Testis (tissue), 3 donors: ENCODE results near the gene TBL1XR1. TPM values are rescaled to one million over a fixed set of nuclear protein-coding genes. Genes with fewer than 3 reads are reported as not detected.

ENCODE experiments used
- DNase-seq: peaks from one replicate; pipeline ENCODE4 v3.0.0-alpha.2; 2019
- H3K27ac ChIP-seq, 2 donors: fragments of 200-600 bp; sonication (generic); one replicate each; pipeline ENCODE4 v1.5.1; 2019
- H3K27me3 ChIP-seq: fragments of 200-600 bp; sonication (generic); one replicate; pipeline ENCODE4 v1.5.1; 2019
- H3K36me3 ChIP-seq: fragments of 200-600 bp; sonication (generic); one replicate; pipeline ENCODE4 v1.5.1; 2017; ENCODE audit warnings: low read depth; ENCODE audit errors: missing control alignments
- H3K4me1 ChIP-seq: fragments of 200-600 bp; sonication (generic); one replicate; pipeline ENCODE4 v1.5.1; 2019
- H3K4me3 ChIP-seq, 2 donors: fragments of 200-600 bp; sonication (generic); one replicate each; pipeline ENCODE4 v1.5.1; 2017 to 2019
- H3K9me3 ChIP-seq: fragments of 200-600 bp; sonication (generic); one replicate; pipeline ENCODE4 v1.5.1; 2017
- POLR2A ChIP-seq: fragments of 450-650 bp; IDR thresholded peaks from one replicate; pipeline ENCODE4 v1.6.1; 2017; ENCODE audit warnings: antibody characterized with exemption, mild to moderate bottlenecking, moderate library complexity
- WGBS, 2 donors: methylation state at CpG; one replicate each; pipeline ENCODE4 v1.1.5; 2018; 5-methylcytosine and 5-hydroxymethylcytosine counted together
- intact Hi-C: fragments of 100-400 bp; cut with DNase I; formaldehyde crosslinking; loops from one replicate; pipeline ENCODE4 v1.15.1; 2023; ENCODE audit warnings: low total_unique reads
- polyA plus RNA-seq: library from polyadenylated mRNA; stranded (reverse); fragments of 350-450 nt; fragmentation: Illumina TruSeq; extraction: RNeasy Lipid Tissue Mini Kit (QIAGEN cat#74804); gene quantifications from one replicate; pipeline ENCODE4 v1.2.3, GENCODE V29; 2014; ENCODE audit warnings: low read depth, low replicate concordance; ENCODE audit not compliant: insufficient read depth
- total RNA-seq, 2 donors: library from RNA; depleted of rRNA; stranded (reverse); fragments of >200 nt; gene quantifications; one replicate each; pipeline ENCODE4 v1.2.3, GENCODE V29; 2016
- TF ChIP-seq, protein P1 (sequence below), 3 experiments: fragments of 450-650 bp in 2 of 3; fragments of 200-600 bp in 1 of 3; sonication (generic) in 1 of 3; IDR thresholded peaks; one replicate each; pipeline ENCODE4 v1.5.1; 2016 to 2019; ENCODE audit warnings: antibody characterized with exemption in 3 of 3, mild to moderate bottlenecking in 2 of 3, moderate library complexity in 1 of 3

TBL1XR1 gene
- total and polyA plus RNA-seq, 3 donors from 2014 or later, result 44.2 to 67.6 (median 59.8) TPM

DNA sequence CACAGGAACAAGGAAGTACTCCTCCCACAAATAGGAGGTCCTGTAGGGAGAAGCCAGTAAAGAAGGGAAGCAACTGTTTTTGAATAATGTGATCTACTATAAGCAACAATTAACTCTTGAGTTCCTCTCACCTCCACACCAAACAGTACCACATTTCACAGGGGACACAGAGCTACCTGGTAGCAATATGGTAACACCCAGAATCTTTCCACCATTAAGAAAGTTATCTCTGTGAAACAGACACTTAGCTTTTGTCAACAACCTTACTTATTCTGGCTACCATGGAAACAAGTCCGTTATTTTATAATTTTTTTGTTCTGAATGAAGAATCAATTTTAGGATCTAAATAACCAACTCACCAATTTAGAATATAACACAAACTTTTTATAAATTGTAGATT, 49.5 kb downstream of the TBL1XR1 start:
- TF ChIP-seq POLR2A, result no peak
- TF ChIP-seq, protein P1, sequence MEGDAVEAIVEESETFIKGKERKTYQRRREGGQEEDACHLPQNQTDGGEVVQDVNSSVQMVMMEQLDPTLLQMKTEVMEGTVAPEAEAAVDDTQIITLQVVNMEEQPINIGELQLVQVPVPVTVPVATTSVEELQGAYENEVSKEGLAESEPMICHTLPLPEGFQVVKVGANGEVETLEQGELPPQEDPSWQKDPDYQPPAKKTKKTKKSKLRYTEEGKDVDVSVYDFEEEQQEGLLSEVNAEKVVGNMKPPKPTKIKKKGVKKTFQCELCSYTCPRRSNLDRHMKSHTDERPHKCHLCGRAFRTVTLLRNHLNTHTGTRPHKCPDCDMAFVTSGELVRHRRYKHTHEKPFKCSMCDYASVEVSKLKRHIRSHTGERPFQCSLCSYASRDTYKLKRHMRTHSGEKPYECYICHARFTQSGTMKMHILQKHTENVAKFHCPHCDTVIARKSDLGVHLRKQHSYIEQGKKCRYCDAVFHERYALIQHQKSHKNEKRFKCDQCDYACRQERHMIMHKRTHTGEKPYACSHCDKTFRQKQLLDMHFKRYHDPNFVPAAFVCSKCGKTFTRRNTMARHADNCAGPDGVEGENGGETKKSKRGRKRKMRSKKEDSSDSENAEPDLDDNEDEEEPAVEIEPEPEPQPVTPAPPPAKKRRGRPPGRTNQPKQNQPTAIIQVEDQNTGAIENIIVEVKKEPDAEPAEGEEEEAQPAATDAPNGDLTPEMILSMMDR (IDR thresholded peaks at IDR 0.05), result no peak
- H3K4me3 ChIP-seq, result no peak overlapping the region
- no peak overlapping the region for H3K27ac ChIP-seq
- H3K36me3 ChIP-seq, result no peaks in the 10 kb centered on the region
- H3K27me3 ChIP-seq, result no peaks in the 10 kb centered on the region
- no peak for DNase-seq
- H3K9me3 ChIP-seq, result no peaks in the 10 kb centered on the region
- 94 to 98% methylated on average over 1 of the region's 1 CpG for WGBS, 2 donors
- no peaks in the 10 kb centered on the region for H3K4me1 ChIP-seq
- intact Hi-C loops, result no loop called here

DNA sequence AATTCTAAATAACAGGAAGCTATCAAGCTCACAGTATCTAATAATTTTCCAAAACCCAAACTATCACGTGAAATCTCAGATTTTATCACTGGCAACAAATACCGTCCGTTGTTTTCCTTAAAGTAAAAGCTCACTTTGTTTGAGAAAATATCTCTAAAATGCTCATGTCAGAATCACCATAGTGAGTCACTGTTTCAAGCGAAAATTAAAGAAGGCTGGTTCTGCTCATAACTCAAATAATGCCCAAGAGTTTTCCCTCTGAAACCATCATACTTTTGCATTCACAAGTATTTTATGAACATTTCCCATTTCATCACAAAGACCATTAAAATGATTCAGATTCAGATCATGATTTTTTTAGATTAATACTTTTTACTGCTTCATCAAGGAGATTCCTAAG, 50.6 kb downstream of the TBL1XR1 start:
- WGBS, 2 donors, result 58 to 76% methylated on average over 4 of the region's 4 CpGs
- H3K9me3 ChIP-seq, result no peaks in the 10 kb centered on the region
- no peaks in the 10 kb centered on the region for H3K27me3 ChIP-seq
- intact Hi-C loops, result no loop called here
- no peak for DNase-seq
- no peak overlapping the region for H3K27ac ChIP-seq
- H3K4me1 ChIP-seq, result no peaks in the 10 kb centered on the region
- no peak overlapping the region for H3K4me3 ChIP-seq
- TF ChIP-seq POLR2A, result no peak
- TF ChIP-seq, protein P1 (IDR thresholded peaks at IDR 0.05), result no peak
- H3K36me3 ChIP-seq, result no peaks in the 10 kb centered on the region

DNA sequence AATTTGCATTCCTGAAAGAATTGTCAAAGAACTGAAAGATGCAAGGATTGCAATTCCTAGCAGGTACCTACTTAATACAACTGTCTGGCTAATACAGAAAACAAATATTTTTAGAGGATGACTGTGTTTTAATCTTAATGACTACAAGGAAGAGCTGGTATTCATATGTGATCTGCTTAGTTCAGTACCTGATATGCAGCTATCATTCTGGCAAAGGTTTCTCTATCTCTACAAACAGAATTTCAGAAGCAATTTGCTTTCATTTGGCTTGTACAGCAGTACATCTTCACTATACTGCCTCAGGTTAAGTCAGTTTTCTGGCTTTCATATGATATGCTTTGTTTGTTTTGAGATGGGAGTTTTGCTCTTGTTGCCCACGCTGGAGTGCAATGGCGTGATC, 51.3 kb downstream of the TBL1XR1 start:
- TF ChIP-seq POLR2A, result no peak
- TF ChIP-seq, protein P1 (IDR thresholded peaks at IDR 0.05), result no peak
- 91 to 93% methylated on average over 2 of the region's 2 CpGs for WGBS, 2 donors
- intact Hi-C loops, result no loop called here
- no peaks in the 10 kb centered on the region for H3K36me3 ChIP-seq
- H3K9me3 ChIP-seq, result no peaks in the 10 kb centered on the region
- no peaks in the 10 kb centered on the region for H3K4me1 ChIP-seq
- H3K27ac ChIP-seq, result no peak overlapping the region
- H3K27me3 ChIP-seq, result no peaks in the 10 kb centered on the region
- H3K4me3 ChIP-seq, result no peak overlapping the region
- DNase-seq, result no peak

DNA sequence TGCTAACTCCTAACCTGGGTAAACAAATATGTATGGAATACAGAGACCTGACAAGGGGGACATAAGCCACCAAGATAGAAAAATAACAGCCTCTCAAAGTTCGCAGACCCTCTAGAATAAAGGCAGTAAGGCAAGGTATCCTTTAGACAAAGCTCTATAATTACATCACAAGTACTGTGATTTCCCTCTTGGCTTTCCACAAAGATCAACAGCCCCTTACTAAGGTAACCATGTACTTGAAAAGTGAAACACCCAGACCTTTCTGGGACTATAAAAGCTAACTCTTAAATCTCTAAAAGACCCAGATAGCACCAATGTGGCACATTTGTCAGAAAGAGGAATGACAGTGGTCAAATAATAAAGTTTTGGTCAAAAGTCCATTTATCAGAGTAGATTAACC, 51.9 kb downstream of the TBL1XR1 start:
- Histone ChIP-seq H3K9me3 (no peaks in the 10 kb centered on the region), H3K36me3 (no peaks in the 10 kb centered on the region), H3K27ac (no peak overlapping the region), H3K4me3 (no peak overlapping the region), H3K27me3 (no peaks in the 10 kb centered on the region), H3K4me1 (no peaks in the 10 kb centered on the region)
- 79 to 97% methylated on average over 1 of the region's 1 CpG for WGBS, 2 donors
- intact Hi-C loops, result no loop called here
- no peak for TF ChIP-seq POLR2A
- TF ChIP-seq, protein P1 (IDR thresholded peaks at IDR 0.05), result no peak
- no peak for DNase-seq

DNA sequence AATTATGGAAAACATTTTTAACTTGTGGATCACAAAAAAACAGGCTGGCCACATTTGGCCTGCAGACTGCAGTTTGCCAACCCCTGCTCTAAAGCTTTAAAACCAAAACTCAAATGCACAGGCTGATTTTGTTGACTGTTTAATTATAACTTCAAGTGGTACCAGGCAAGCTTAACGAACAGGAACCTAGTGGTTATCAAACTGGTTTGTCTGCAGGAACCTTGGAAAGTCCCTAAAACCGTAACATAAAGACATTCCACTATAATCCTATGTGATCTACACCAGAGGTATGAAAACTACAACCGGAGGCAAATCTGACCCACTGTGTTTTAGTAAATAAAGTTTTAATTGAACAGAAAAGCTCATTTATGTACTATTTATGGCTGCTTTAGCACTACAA, 52.4 kb downstream of the TBL1XR1 start:
- no peak overlapping the region for H3K4me3 ChIP-seq
- H3K9me3 ChIP-seq, result no peaks in the 10 kb centered on the region
- H3K27me3 ChIP-seq, result no peaks in the 10 kb centered on the region
- no peak overlapping the region for H3K27ac ChIP-seq
- intact Hi-C loops, result no loop called here
- WGBS, 2 donors, result 49 to 70% methylated on average over 3 of the region's 3 CpGs
- DNase-seq, result no peak
- H3K36me3 ChIP-seq, result no peaks in the 10 kb centered on the region
- TF ChIP-seq, protein P1 (IDR thresholded peaks at IDR 0.05), result no peak
- TF ChIP-seq POLR2A, result no peak
- H3K4me1 ChIP-seq, result no peaks in the 10 kb centered on the region
